Endodermal cell (in vitro differentiated cells): ENCODE results near the gene MAGOHB. TPM values are rescaled to one million over a fixed set of nuclear protein-coding genes. Genes with fewer than 3 reads are reported as not detected.

Source experiments
- DNase-seq: peaks from one replicate; pipeline ENCODE4 v3.0.0-alpha.2; 2017
- H3K27ac ChIP-seq: 2 replicates; pipeline ENCODE4 v1.5.1; 2013; ENCODE audit warnings: mild to moderate bottlenecking, low read depth, low read length, moderate library complexity
- H3K27me3 ChIP-seq: 2 replicates; pipeline ENCODE4 v1.6.1; 2013; ENCODE audit warnings: mild to moderate bottlenecking, low read length, moderate library complexity; ENCODE audit not compliant: insufficient read depth, control insufficient read depth, poor library complexity, severe bottlenecking
- H3K36me3 ChIP-seq: 2 replicates; pipeline ENCODE4 v1.7.0; 2013; ENCODE audit warnings: mild to moderate bottlenecking, low read length, moderate library complexity; ENCODE audit not compliant: control insufficient read depth, insufficient read depth
- H3K4me1 ChIP-seq: one replicate; pipeline ENCODE4 v1.7.0; 2013; ENCODE audit warnings: low read length; ENCODE audit not compliant: control insufficient read depth, insufficient read depth
- H3K4me3 ChIP-seq: 2 replicates; pipeline ENCODE4 v1.5.1; 2013; ENCODE audit warnings: mild to moderate bottlenecking, low read length, moderate library complexity
- H3K9ac ChIP-seq: 2 replicates; pipeline ENCODE4 v1.6.1; 2013; ENCODE audit warnings: mild to moderate bottlenecking, low read length, moderate library complexity; ENCODE audit not compliant: poor library complexity, severe bottlenecking; ENCODE audit errors: extremely low read depth
- H3K9me3 ChIP-seq: 2 replicates; pipeline ENCODE4 v1.6.1; 2013; ENCODE audit warnings: mild to moderate bottlenecking, low read length, moderate library complexity; ENCODE audit not compliant: control insufficient read depth
- H3K27ac Mint-ChIP-seq: 2 replicates; pipeline ENCODE4 v1.8.0; 2020; ENCODE audit warnings: mixed read lengths
- H3K27me3 Mint-ChIP-seq: 2 replicates; pipeline ENCODE4 v1.8.0; 2021; ENCODE audit warnings: mild to moderate bottlenecking, mixed read lengths; ENCODE audit not compliant: insufficient read depth
- H3K36me3 Mint-ChIP-seq: 2 replicates; pipeline ENCODE4 v1.8.0; 2020; ENCODE audit warnings: low read depth, mixed read lengths
- H3K4me1 Mint-ChIP-seq: 2 replicates; pipeline ENCODE4 v1.8.0; 2020; ENCODE audit warnings: mixed read lengths
- H3K4me3 Mint-ChIP-seq: 2 replicates; pipeline ENCODE4 v1.8.0; 2020; ENCODE audit warnings: mild to moderate bottlenecking, moderate library complexity, mixed read lengths
- H3K9me3 Mint-ChIP-seq: 2 replicates; pipeline ENCODE4 v1.8.0; 2020; ENCODE audit warnings: mild to moderate bottlenecking, mixed read lengths
- whole genome bisulfite sequencing, 2 experiments: methylation state at CpG; one replicate each; pipeline versions ENCODE4 v1.1.5 to v1.1.7; 2013; ENCODE audit warnings: missing lambda C conversion rate in 2 of 2, mixed read lengths in 1 of 2; ENCODE audit not compliant: insufficient coverage in 1 of 2, insufficient read length in 1 of 2; 5-methylcytosine and 5-hydroxymethylcytosine counted together
- total RNA-seq, 2 donors: library from RNA; stranded (reverse); fragmentation: NEBNext Ultra II Directional in 1 of 2; extraction: Animal tissue kit (Norgen Biotek cat#: 25700) in 1 of 2; gene quantifications; 2 replicates in 1 of 2; 3 replicates in 1 of 2; pipeline ENCODE4 v1.2.1, GENCODE V29; 2021
- TF ChIP-seq, protein P1 (sequence below): fragments of 200-600 bp; sonication (generic); conservative IDR thresholded peaks from 2 replicates; pipeline ENCODE4 v1.5.0; 2021; ENCODE audit warnings: antibody characterized with exemption, mild to moderate bottlenecking

The MAGOHB gene
- total RNA-seq, 2 donors from 2014 or later: 53.8 to 75.8 TPM

DNA sequence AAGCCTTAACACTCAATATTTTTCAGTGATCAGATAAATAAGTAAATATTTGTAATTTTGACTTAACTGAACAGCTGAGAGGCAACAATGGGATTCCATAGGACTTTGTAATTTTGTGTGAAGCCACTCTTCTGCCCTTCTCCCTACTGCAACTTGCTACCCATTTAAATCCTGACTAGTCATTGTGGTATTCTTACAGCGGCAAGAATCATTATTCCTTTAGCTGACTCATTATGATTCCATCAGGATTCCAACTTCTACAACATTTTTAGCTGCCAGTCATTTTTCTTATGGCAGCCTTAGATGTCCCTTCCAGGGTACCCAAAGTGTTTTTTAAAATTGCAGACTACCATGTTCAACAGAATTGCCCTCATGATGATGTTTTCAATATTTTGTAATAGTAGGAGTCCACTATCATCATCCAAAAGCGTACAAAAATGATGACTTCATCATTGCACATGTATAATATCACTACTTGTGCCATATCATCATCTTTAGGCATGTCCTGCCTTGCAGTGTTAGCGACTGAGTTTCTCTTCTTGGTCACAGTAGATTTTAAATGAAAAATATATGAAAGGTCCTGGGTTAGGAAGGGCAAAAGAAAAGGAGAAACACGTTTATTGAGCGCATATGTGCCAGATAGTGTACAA is 5.1 kb upstream of the MAGOHB start:
- Mint-ChIP-seq H3K27ac (no peak overlapping the region), H3K36me3 (no peaks in the 10 kb centered on the region), H3K4me3 (no peak overlapping the region), H3K27me3 (no peaks in the 10 kb centered on the region), H3K4me1 (peaks cover 4% of the 10 kb centered on the region), H3K9me3 (no peaks in the 10 kb centered on the region)
- 76 to 79% methylated on average over 2 to 5 of the region's 5 CpGs for WGBS, 2 experiments
- no peak overlapping the region for H3K4me3 ChIP-seq
- no peak for DNase-seq
- H3K36me3 ChIP-seq: no peaks in the 10 kb centered on the region
- H3K9ac ChIP-seq: no peak overlapping the region
- H3K27ac ChIP-seq: no peak overlapping the region
- TF ChIP-seq, protein P1, sequence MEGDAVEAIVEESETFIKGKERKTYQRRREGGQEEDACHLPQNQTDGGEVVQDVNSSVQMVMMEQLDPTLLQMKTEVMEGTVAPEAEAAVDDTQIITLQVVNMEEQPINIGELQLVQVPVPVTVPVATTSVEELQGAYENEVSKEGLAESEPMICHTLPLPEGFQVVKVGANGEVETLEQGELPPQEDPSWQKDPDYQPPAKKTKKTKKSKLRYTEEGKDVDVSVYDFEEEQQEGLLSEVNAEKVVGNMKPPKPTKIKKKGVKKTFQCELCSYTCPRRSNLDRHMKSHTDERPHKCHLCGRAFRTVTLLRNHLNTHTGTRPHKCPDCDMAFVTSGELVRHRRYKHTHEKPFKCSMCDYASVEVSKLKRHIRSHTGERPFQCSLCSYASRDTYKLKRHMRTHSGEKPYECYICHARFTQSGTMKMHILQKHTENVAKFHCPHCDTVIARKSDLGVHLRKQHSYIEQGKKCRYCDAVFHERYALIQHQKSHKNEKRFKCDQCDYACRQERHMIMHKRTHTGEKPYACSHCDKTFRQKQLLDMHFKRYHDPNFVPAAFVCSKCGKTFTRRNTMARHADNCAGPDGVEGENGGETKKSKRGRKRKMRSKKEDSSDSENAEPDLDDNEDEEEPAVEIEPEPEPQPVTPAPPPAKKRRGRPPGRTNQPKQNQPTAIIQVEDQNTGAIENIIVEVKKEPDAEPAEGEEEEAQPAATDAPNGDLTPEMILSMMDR: no peak
- peaks cover 17% of the 10 kb centered on the region for H3K27me3 ChIP-seq
- no peaks in the 10 kb centered on the region for H3K4me1 ChIP-seq
- no peaks in the 10 kb centered on the region for H3K9me3 ChIP-seq

GRCh38 chr12:10617863-10618262 is 4.5 kb upstream of the MAGOHB start:
- peaks cover 5% of the 10 kb centered on the region for H3K4me1 Mint-ChIP-seq
- no peaks in the 10 kb centered on the region for H3K36me3 Mint-ChIP-seq
- no peak overlapping the region for H3K27ac Mint-ChIP-seq
- no peak overlapping the region for H3K27ac ChIP-seq
- H3K4me3 Mint-ChIP-seq: no peak overlapping the region
- DNase-seq: no peak
- H3K9ac ChIP-seq: no peak overlapping the region
- no peaks in the 10 kb centered on the region for H3K9me3 ChIP-seq
- no peaks in the 10 kb centered on the region for H3K4me1 ChIP-seq
- H3K27me3 Mint-ChIP-seq: no peaks in the 10 kb centered on the region
- H3K4me3 ChIP-seq: no peak overlapping the region
- WGBS, 2 experiments: 80 to 90% methylated on average over 4 to 6 of the region's 6 CpGs
- H3K9me3 Mint-ChIP-seq: no peaks in the 10 kb centered on the region
- TF ChIP-seq, protein P1: no peak
- no peaks in the 10 kb centered on the region for H3K36me3 ChIP-seq
- peaks cover 17% of the 10 kb centered on the region for H3K27me3 ChIP-seq

- Mint-ChIP-seq H3K4me3 (no peak overlapping the region), H3K27ac (no peak overlapping the region), H3K36me3 (peaks cover 12% of the 10 kb centered on the region), H3K27me3 (no peaks in the 10 kb centered on the region), H3K4me1 (peaks cover 22% of the 10 kb centered on the region), H3K9me3 (no peaks in the 10 kb centered on the region)
- no peaks in the 10 kb centered on the region for H3K9me3 ChIP-seq
- H3K27ac ChIP-seq: no peak overlapping the region
- H3K9ac ChIP-seq: no peak overlapping the region
- H3K4me1 ChIP-seq: no peaks in the 10 kb centered on the region
- no peak overlapping the region for H3K4me3 ChIP-seq
- no peaks in the 10 kb centered on the region for H3K36me3 ChIP-seq
- no peak for DNase-seq
- H3K27me3 ChIP-seq: peaks cover 17% of the 10 kb centered on the region
- TF ChIP-seq, protein P1: peak; percentile 67
- 98 to 100% methylated on average over 2 to 3 of the region's 4 CpGs for WGBS, 2 experiments
Measured at GRCh38 chr12:10615532-10615931, 2.1 kb upstream of the MAGOHB start.
